Psoas muscle (tissue), 8 donors: ENCODE measurements around the gene SPAG9. TPM values are rescaled to one million over a fixed set of nuclear protein-coding genes. Genes with fewer than 3 reads are reported as not detected.

Experiments used
- ATAC-seq, 4 donors: fragments of 200-7000 bp; cut with Tn5 transposase; one replicate each; pipeline ENCODE4 v1.9.1; 2020; ENCODE audit warnings: moderate library complexity in 3 of 4, mild to moderate bottlenecking in 2 of 4
- DNase-seq, 2 donors: peaks; one replicate each; pipeline ENCODE4 v3.0.0-alpha.2; 2020
- H3K27ac ChIP-seq: fragments of 200-600 bp; one replicate; pipeline ENCODE4 v1.8.0; 2022
- H3K27me3 ChIP-seq, 3 donors: fragments of 200-600 bp in 1 of 3; one replicate each; pipeline versions ENCODE4 v1.6.1 to v1.8.0; 2013 to 2022; ENCODE audit warnings: low read length in 2 of 3, mild to moderate bottlenecking in 2 of 3, moderate library complexity in 1 of 3; ENCODE audit not compliant: insufficient read depth in 3 of 3
- H3K36me3 ChIP-seq, 2 donors: fragments of 200-600 bp in 1 of 2; one replicate each; pipeline versions ENCODE4 v1.6.1 to v1.8.0; 2013 to 2022; ENCODE audit warnings: low read depth in 1 of 2, mild to moderate bottlenecking in 1 of 2, moderate library complexity in 1 of 2; ENCODE audit not compliant: insufficient read depth in 1 of 2
- H3K4me1 ChIP-seq: fragments of 200-600 bp; one replicate; pipeline ENCODE4 v1.8.0; 2022
- H3K4me3 ChIP-seq: fragments of 200-600 bp; one replicate; pipeline ENCODE4 v1.8.0; 2022; ENCODE audit warnings: mild to moderate bottlenecking
- H3K9me3 ChIP-seq: fragments of 200-600 bp; one replicate; pipeline ENCODE4 v1.8.0; 2022
- WGBS, 3 donors: extraction: QIAGEN DNeasy Blood & Tissue Kit; methylation state at CpG; one replicate each; pipeline versions ENCODE4 v1.1.6 to v1.1.7; 2013; 5-methylcytosine and 5-hydroxymethylcytosine counted together
- intact Hi-C, 2 donors: fragments of 100-400 bp; cut with DNase I; formaldehyde crosslinking; loops; one replicate each; pipeline versions ENCODE4 v1.11.0 to v1.14.2; 2022
- polyA plus RNA-seq, 3 donors: library from polyadenylated mRNA; stranded (reverse); fragments of 200-250 nt; gene quantifications; one replicate each; pipeline ENCODE4 v1.2.3, GENCODE V29; 2013
- total RNA-seq, 4 donors: library from RNA; stranded (reverse); fragmentation: NEBNext Ultra II Directional in 2 of 4; extraction: Animal tissue kit (Norgen Biotek cat#: 25700) in 2 of 4; gene quantifications; one replicate each; pipeline versions ENCODE4 v1.2.1 to v1.2.4, GENCODE V29; 2021 to 2023
- TF ChIP-seq, protein P1 (sequence below): fragments of 200-600 bp; IDR thresholded peaks from one replicate; pipeline ENCODE4 v1.8.0; 2022; ENCODE audit warnings: antibody characterized with exemption
- donor health status: healthy with polysubstance abuse.
- donor health status: DM: no; HTN: no; CAD: no; lungs with moderate emphysema.
- donor health status: Bipolar disorder and iron deficiency.
- donor health status: healthy.
- donor health status: DM: yes; HTN: yes; CAD: no.
- donor health status: DM: no; HTN: no; CAD: no.
- donor health status: DM: no; HTN: no; CAD: no.
- donor health status: DM: yes; HTN: yes; CAD: no.

SPAG9 gene
- total and polyA plus RNA-seq, 7 donors, result 34.8 to 133 (median 92.1) TPM

- Histone ChIP-seq H3K27me3 (no peaks in the 10 kb centered on the region), H3K36me3 (peaks cover 15 to 61% of the 10 kb centered on the region in 2 donors), H3K27ac (peak within 1 kb of the TSS; percentile 100), H3K9me3 (no peaks in the 10 kb centered on the region), H3K4me1 (peaks cover 16% of the 10 kb centered on the region), H3K4me3 (peak within 1 kb of the TSS; percentile 99)
- WGBS, 3 donors, result 0% methylated on average over 58 to 98 of the region's 98 CpGs
- TF ChIP-seq, protein P1, sequence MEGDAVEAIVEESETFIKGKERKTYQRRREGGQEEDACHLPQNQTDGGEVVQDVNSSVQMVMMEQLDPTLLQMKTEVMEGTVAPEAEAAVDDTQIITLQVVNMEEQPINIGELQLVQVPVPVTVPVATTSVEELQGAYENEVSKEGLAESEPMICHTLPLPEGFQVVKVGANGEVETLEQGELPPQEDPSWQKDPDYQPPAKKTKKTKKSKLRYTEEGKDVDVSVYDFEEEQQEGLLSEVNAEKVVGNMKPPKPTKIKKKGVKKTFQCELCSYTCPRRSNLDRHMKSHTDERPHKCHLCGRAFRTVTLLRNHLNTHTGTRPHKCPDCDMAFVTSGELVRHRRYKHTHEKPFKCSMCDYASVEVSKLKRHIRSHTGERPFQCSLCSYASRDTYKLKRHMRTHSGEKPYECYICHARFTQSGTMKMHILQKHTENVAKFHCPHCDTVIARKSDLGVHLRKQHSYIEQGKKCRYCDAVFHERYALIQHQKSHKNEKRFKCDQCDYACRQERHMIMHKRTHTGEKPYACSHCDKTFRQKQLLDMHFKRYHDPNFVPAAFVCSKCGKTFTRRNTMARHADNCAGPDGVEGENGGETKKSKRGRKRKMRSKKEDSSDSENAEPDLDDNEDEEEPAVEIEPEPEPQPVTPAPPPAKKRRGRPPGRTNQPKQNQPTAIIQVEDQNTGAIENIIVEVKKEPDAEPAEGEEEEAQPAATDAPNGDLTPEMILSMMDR, result no peak
- DNase-seq, result peak; percentile 92 to 96
- intact Hi-C loops, result loop anchor here (1.0 to 5.0 kb wide), 2 partner anchors 13 to 164 kb away; partner anchors contain the start of gene NME1 (in 1 of the 2)
- peak; percentile 92 to 93 (median 92) for ATAC-seq
These were observed 45.7 kb upstream of the SPAG9 start, which contains the start of gene NME2 for GRCh38 chr17:51166198-51166986. Gene NME2 (plus strand): TSS chr17:51166411. CDS start chr17:51166831, 420 bp downstream.

GRCh38 chr17:51165680-51166197, 45.1 kb upstream of the SPAG9 start:
- TF ChIP-seq, protein P1, result no peak
- ATAC-seq (peak in 3 of 4 donors; percentile 0 to 5 (median 2)), DNase-seq (peak; percentile 25 to 57)
- WGBS, 3 donors, result 7 to 11% (median 11%) methylated on average over 21 of the region's 21 CpGs
- peak overlapping the region; percentile 99 for H3K4me3 ChIP-seq
- no peaks in the 10 kb centered on the region for H3K9me3 ChIP-seq
- H3K27ac ChIP-seq, result peak overlapping the region; percentile 100
- intact Hi-C loops, result loop anchor here (1.0 to 5.0 kb wide), 2 partner anchors 12 to 163 kb away; partner anchors contain the start of gene NME1 (in 1 of the 2)
- peaks cover 16% of the 10 kb centered on the region for H3K4me1 ChIP-seq
- peaks cover 19 to 61% of the 10 kb centered on the region in 2 donors for H3K36me3 ChIP-seq
- H3K27me3 ChIP-seq, result no peaks in the 10 kb centered on the region

DNA sequence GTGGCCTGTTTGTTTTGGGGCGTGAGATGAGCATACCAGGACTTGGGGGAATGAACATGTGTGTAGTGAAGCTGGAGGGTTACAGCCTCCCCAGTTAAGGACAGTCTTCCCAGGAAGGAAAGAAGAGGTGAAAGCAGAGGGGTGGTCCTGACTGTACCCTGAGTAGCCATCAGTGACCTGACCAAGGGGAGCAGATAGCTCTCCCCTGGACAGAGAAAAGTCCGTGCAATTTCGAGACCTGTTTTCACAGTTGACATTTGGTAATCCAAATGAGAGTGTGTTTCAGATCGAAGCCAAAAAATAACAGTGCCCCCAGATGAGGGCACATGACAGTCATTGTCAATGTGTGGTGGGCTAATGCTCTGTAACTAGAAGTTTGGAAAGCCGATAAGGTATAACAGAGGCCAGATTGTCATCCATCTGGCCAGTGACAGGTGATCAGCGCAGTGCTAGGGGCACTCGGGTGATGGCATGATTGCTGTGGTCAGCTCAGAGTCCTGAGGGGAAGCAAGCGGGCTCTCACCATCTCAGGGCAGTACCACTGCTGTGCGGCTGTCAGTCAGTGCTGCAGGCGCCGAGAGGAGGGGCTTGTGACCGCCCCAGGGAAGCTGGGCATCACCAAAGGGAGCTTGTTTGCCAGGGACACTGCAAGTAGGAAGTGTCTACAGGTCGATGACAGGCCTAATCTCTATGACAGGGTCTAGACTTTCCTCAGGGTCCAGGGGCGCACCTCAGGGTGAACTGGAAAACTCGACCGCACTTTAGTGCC, 44.4 kb upstream of the SPAG9 start:
- Histone ChIP-seq H3K27me3 (no peaks in the 10 kb centered on the region), H3K9me3 (no peaks in the 10 kb centered on the region), H3K36me3 (peaks cover 15 to 60% of the 10 kb centered on the region in 2 donors), H3K4me1 (peaks cover 16% of the 10 kb centered on the region), H3K27ac (peak overlapping the region; percentile 100), H3K4me3 (peak overlapping the region; percentile 99)
- TF ChIP-seq, protein P1, result no peak
- WGBS, 3 donors, result 54 to 69% (median 56%) methylated on average over 16 of the region's 16 CpGs
- intact Hi-C loops, result loop anchor here (5.0 kb wide), 1 partner anchor 163 kb away; no protein-coding TSS in a partner anchor
- peak in 1 of 4 donors; percentile 1 for ATAC-seq
- DNase-seq, result no peak

GRCh38 chr17:51161541-51161940, 40.9 kb upstream of the SPAG9 start:
- Histone ChIP-seq H3K36me3 (peaks cover 24 to 68% of the 10 kb centered on the region in 2 donors), H3K4me3 (no peak overlapping the region), H3K27me3 (no peaks in the 10 kb centered on the region), H3K9me3 (no peaks in the 10 kb centered on the region), H3K4me1 (peaks cover 7% of the 10 kb centered on the region), H3K27ac (no peak overlapping the region)
- 58 to 86% (median 85%) methylated on average over 3 of the region's 3 CpGs for WGBS, 3 donors
- TF ChIP-seq, protein P1, result no peak
- DNase-seq (no peak), ATAC-seq (no peak)
- intact Hi-C loops, result no loop called here
